NCI-H345 (cell line): Measurements from ENCODE around the gene ZFYVE26.
"Not testable (repeated sequence)": the region's sequence is repeated elsewhere in the genome, so short reads cannot be mapped to it uniquely, and the experiment has no call there.

Experiments
- DNase-seq: peaks from one replicate; lab custom pipeline; 2025; lab: John Stamatoyannopoulos, UW

ZFYVE26 gene

GRCh38 chr14:67749341-67750084 lies 66.9 kb downstream of the ZFYVE26 start:
- no peak for DNase-seq

- DNase-seq = no peak
Measured at GRCh38 chr14:67748312-67748711, 68.1 kb downstream of the ZFYVE26 start.

- DNase-seq = no peak
Measured at GRCh38 chr14:67746927-67747326, 69.5 kb downstream of the ZFYVE26 start.

GRCh38 chr14:67744046-67744445 lies 72.3 kb downstream of the ZFYVE26 start:
- DNase-seq = no peak

GRCh38 chr14:67738740-67739504 lies 77.5 kb downstream of the ZFYVE26 start:
- no peak for DNase-seq

- no peak for DNase-seq
Measured at GRCh38 chr14:67736771-67737170, 79.6 kb downstream of the ZFYVE26 start.

- no peak for DNase-seq
Measured at GRCh38 chr14:67735336-67736147, 80.8 kb downstream of the ZFYVE26 start.

- DNase-seq = no peak
Measured at GRCh38 chr14:67734675-67735074, 81.7 kb downstream of the ZFYVE26 start.

GRCh38 chr14:67733616-67734015 lies 82.8 kb downstream of the ZFYVE26 start:
- no peak for DNase-seq

GRCh38 chr14:67729072-67729885 lies 87.1 kb downstream of the ZFYVE26 start:
- no peak for DNase-seq

- DNase-seq = no peak
Measured at GRCh38 chr14:67728258-67728657, 88.1 kb downstream of the ZFYVE26 start.

GRCh38 chr14:67727361-67727760 lies 89.0 kb downstream of the ZFYVE26 start:
- DNase-seq = no peak

GRCh38 chr14:67725171-67725570 lies 91.2 kb downstream of the ZFYVE26 start:
- no peak for DNase-seq

- no peak for DNase-seq
Measured at GRCh38 chr14:67722293-67722692, 94.1 kb downstream of the ZFYVE26 start.

GRCh38 chr14:67721875-67722274 lies 94.5 kb downstream of the ZFYVE26 start:
- no peak for DNase-seq

GRCh38 chr14:67719866-67720265 lies 96.5 kb downstream of the ZFYVE26 start:
- no peak for DNase-seq

GRCh38 chr14:67719385-67719784 lies 97.0 kb downstream of the ZFYVE26 start:
- not testable (repeated sequence) for DNase-seq

GRCh38 chr14:67718265-67718664 lies 98.1 kb downstream of the ZFYVE26 start:
- DNase-seq = no peak

GRCh38 chr14:67717048-67717447 lies 99.3 kb downstream of the ZFYVE26 start:
- no peak for DNase-seq

- no peak for DNase-seq
Measured at GRCh38 chr14:67710209-67710608, 106.2 kb downstream of the ZFYVE26 start.

- not testable (repeated sequence) for DNase-seq
Measured at GRCh38 chr14:67709796-67710195, 106.6 kb downstream of the ZFYVE26 start.

GRCh38 chr14:67709346-67709745 lies 107.0 kb downstream of the ZFYVE26 start:
- not testable (repeated sequence) for DNase-seq
